Measurements from ENCODE around the gene SNRPB2. TPM values are rescaled to one million over a fixed set of nuclear protein-coding genes. Genes with fewer than 3 reads are reported as not detected.

Gene SNRPB2
- 38.9 TPM for total RNA-seq
- long read RNA-seq, transcript SNRPB2-202 (7 exons, 1,588 nt): major isoform, 5 of 14 reads
- long read RNA-seq, partial matches to known transcripts: 5 of 14 reads
- long read RNA-seq, other reads (novel, unspliced or antisense): 0 of 14 reads

DNA sequence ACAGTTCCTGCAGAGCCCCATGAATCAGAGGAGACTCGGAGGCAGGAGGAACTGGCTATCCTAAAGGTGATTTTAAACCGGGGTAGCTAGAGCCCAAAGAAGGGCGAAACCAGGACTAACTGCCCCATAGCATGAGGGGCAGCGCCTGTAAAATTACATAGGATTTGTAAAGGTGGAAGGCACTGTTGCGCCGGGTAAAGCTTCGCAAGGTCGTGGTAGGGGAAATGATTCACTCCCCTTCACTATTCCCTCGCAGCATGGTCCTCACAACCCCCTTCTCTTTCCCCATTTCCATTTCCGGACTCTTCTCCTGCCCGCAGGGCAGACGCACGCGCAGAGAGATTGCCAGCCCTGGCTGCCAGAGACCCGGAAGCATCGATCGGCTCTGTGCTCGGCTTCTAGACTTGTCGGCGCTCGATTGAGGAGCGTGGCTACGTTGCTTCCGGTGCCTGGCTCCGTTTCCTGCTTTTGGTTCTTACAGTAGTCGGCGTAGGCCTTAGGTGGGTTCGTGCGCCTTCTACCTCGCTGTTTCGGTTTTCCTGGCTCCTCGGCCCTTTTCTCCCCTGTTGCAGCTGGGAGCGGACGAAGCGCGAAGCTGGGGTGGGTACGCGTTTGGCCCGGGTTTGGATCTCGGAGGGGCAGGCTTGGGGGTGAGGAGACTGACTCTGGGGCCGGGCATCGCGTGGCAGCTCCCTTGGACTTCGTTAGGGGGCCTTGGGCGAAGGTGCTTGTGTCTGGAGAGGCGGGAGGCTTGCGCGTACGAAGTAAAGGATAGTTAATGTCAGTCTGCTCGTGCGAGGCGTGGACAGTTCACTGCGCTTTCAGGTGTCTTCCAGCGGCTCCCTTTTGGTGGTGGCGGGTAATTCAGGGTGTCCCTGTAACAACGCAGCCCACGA lies at the start of gene SNRPB2:
TSS of gene SNRPB2 (plus strand) at position 462 of the 896 bp plus-strand sequence. CDS start 1,677 bp downstream, outside the sequence.
- peak; percentile 96 for DNase-seq (ENCODE audit: low spot score)

DNA sequence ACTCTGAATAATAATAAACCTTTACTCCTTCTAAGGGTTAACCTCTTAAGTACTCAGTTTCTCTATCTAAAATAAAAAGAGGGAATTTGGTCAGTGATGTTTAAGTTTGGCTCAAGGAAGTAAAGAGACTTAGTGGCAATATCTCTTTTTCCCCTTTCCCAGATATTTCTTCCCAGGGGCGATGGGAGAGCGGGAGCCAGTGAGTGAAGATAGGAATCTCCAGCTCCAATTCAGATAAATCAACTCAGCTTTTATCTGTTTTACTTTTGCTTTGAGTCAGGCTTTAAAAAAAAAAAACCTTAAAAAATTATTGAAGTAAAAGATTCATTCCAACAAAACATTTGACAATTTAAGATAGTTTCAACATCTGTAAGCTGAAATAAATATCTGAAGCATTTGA lies 45.4 kb upstream of the SNRPB2 start:
- no peak for DNase-seq (ENCODE audit: low spot score)

DNA sequence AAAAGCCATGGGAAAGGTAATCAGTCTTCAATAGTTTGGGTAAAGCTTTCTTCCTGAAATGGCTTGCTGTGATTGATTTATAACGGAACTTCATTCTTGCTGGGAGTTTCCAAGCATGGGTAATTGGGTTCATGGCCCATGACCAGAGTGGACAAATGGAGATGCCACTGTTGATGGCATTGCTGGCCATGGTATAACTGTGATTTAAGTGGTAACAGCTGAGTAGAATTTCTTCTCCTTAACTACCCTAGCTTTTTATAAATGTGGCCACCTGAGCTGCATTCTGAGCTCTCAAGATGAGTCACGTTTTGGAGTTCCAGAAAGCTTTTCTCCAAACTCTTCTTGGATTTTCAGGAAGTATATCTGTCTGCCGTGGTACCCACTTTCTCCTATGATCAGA lies 39.9 kb upstream of the SNRPB2 start:
- no peak for DNase-seq (ENCODE audit: low spot score)

DNA sequence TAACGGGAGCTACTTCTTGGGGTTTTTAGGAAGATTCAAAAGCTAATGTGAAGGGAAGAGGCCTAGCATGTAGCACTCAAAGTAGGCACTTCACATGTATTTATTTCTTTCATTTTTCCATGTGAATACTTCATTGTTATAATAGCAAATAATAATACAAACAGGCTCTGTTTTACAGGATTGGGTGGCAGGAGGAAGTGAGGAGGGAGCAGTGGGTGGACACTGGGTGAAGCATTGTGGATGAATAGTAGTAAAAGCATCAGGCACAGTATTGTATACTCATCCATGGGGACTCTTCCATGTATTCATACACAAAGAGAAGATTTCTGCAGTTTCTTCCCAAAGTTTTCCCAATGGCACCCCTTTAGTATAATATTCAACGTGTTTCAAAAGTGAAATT lies 38.4 kb upstream of the SNRPB2 start:
- DNase-seq (ENCODE audit: low spot score): no peak

DNA sequence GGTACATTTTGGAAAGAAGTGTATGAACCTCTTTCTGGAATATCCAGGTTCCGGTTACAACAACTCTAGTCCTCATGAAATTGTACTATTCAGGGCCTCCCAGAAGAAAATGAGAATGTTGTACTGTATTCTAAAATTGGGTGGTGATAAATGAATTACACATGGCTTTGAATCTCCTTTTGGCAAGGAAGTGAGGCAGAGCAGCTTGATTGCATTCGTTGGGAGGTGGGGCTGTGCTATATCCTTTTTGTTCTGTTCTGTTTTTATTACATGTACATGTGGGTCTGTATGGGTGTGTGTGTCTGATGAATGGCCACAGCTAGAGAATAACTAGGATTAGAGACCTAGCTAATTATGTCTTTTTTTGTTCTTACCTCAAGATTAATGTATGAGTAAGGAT lies 37.8 kb upstream of the SNRPB2 start:
- DNase-seq (ENCODE audit: low spot score): no peak

DNA sequence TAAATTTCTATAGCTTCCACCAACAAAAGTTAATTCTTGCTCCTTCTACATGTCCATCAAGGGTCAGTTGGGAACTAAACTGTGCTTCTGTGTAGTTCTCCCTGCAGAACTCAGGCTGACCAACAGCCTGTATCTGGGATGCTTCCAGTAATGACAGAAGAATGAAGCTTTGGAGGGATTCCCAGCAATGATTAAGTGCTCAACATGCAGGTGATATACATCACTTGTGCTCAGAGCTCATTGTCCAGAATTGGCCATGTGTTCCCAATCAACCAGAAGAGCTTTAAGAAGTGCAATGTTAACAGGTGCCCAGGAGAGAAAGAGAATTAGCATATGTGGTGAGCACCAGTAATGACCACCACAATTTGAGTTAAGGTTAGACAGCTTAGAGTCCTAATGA lies 37.4 kb upstream of the SNRPB2 start:
- DNase-seq (ENCODE audit: low spot score): no peak

DNA sequence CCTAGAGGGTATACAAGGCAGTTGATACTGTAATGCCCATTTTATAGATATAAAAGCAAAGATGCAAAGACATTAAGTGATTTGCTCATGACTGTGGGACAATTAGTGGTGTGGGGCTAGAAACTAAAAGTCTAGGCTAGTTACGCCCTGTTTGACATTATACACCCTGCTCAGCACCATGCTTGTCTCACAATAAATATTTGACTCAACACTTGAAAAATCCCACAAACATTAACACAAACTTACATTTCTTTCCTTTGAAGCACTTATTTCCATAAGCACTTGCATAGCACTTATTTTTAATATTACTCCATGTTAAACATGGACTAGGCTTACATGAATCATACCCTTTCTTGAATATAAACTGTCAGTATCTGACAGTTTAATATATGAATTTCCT lies 36.5 kb upstream of the SNRPB2 start:
- no peak for DNase-seq (ENCODE audit: low spot score)

DNA sequence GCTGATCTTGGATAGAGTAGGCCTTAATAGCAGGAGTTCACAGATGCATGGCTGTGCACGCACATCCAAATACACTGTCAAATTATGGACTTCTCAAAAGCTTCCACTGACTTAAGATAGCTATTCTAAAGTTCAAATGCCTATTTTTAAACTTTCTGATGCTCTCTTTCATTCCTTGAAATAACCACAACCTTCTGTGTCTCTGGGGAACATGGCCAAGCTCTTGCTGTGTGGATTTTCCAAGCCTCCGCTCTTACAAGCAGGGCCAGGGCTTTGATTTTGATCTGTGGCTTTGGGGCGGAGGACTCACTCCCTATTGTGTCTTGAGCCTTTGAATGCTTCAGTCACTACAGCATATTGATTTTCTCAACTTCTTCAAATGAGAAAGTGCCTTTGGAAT lies 35.7 kb upstream of the SNRPB2 start:
- no peak for DNase-seq (ENCODE audit: low spot score)

DNA sequence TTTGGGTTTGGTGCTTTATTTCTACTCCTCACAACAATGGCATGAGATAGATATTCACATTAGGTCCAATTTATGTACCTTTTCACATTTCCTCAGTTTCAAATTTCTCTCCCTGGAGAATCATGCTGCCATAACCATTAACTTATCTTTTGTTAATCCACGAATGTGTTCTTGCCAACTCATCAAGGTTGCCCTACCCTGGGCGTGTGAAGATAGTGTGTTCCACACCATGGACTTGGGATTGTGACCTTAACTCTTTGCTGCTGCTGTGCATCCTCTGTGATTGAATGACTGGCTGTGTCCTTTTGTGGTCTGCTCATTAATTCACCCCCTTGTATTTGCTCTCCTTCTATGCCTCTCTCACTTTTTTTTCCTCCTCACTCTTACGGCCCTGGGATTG lies 34.2 kb upstream of the SNRPB2 start:
- no peak for DNase-seq (ENCODE audit: low spot score)

DNA sequence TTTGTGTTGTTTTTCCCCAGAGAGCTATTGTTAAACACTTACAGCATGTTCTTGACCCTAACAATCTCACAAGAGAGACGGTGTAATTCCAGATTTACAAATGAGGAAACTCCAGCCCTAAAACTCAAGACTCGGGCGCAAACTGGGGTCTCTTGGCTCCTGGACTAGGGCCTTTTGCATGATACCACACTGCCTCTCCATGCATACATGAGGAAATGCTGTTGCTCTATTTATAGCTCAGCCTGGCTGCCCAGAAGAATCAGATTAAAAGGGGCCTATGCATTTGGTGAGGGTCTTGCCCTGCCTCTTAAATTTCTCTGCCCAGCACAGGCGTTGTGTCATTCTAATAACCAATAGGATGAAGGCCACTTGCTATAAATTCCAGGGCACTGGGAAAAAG lies 30.5 kb upstream of the SNRPB2 start:
- no peak for DNase-seq (ENCODE audit: low spot score)

DNA sequence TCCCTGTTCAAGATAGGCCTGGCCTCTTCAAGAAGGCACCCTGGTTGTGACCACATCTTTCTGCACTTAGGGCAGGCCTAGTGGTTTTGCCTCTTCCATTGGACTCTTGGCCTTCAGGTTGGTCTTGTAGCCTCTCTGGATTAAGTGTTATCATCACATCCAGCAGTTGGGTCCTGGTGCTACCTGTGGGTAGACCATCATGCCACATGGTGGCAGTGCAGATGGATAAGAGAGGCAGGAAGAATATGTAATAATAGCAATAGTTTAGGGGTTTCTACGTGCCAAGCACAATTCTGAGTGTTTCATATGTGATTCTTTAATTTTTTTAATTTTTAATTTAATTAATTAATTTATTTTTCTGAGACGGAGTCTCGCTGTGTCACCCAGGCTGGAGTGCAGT lies 28.5 kb upstream of the SNRPB2 start:
- DNase-seq (ENCODE audit: low spot score): no peak

DNA sequence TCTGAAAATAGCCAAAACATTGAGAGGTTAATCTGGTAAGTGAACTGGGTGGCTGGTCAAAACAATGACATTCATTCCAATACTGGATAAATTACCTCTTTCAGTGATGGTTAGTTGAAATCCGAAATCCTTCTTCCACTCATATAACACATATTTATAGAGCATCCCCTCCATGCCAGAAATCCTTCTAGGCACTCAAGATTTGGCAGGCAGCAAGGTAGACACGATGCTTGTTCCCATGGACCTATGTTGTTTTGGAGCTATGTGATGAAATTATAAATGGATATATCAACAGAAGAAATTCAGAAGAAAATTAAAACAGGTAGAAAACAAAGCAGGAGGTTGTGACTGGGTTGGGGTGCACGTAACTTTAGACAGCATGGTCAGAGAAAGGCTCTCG lies 26.3 kb upstream of the SNRPB2 start:
- no peak for DNase-seq (ENCODE audit: low spot score)

DNA sequence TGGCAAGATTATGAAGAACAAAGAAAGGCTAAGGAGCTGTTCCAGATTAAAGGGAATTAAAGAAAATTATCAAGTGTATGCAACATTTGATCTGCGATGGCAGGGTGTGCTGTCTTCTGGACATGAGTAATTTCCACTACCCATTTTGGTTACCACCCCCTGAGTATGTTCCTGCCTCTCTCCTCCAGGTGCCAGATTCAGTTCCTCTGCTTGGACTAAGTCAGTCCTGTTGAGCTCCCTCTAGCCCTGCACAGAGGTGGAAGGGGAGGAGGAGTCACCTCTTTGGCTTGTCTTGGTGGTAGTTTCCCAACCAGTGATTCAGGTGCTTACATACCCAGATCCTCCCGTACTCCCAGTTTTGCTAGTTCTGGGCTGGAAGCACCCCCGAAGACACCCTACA lies 22.2 kb upstream of the SNRPB2 start:
- no peak for DNase-seq (ENCODE audit: low spot score)

DNA sequence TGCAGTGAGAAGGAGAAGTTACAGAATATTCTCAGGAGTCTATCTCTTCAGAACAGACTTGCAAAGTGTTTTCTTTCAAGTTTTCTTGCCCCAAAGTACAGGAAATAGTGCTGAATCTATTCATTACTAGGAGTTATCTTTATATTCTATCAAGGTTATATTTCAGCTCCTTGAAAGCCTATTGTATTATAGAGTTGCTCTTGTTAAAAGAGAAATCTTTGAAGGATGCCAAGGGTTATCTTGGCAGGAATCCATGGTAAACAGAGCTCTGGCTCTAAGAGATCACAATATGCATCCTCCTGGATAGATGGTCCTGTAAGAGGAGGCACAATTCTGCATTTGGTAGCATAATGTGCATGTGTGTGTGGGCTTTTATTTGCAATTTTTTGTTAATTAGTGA lies 21.2 kb upstream of the SNRPB2 start:
- no peak for DNase-seq (ENCODE audit: low spot score)

DNA sequence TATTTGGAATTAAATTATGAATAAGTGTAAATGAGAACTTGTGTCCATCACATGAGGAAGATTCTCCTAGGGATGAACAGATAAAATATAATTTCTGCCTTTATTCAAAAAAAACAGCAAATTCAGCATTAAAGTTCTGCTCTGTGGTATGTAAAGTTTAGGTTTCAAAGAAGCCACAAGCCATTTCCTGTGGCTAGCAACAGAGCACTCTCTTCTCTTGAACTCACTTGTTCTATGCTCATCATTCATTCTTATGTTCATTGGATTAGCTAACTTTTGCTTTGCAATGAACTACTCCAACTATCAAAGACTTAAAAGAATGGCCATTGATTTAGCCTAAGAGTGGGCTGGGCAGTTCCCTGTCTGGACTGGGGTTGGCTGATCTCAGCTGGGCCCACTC lies 20.8 kb upstream of the SNRPB2 start:
- DNase-seq (ENCODE audit: low spot score): no peak

DNA sequence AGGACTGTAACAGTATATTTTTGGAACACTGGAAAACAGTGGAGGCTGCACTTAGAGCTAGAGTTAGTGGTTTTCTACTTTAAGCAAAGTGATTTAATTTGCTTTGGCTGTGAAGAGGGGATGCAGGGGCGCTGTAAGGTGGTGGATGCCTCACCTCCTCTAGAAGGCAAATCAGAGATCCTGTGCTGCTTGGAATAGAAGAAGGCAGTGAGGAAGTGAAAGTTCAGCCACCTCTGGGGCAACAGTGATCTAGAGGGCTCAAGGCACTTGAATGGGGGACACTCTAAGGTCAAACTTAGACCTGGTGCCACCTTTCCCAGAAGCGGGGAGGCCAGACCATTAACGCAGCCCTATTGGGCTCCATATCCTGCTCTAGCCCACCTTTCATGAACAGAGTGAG lies 19.0 kb upstream of the SNRPB2 start:
- no peak for DNase-seq (ENCODE audit: low spot score)

DNA sequence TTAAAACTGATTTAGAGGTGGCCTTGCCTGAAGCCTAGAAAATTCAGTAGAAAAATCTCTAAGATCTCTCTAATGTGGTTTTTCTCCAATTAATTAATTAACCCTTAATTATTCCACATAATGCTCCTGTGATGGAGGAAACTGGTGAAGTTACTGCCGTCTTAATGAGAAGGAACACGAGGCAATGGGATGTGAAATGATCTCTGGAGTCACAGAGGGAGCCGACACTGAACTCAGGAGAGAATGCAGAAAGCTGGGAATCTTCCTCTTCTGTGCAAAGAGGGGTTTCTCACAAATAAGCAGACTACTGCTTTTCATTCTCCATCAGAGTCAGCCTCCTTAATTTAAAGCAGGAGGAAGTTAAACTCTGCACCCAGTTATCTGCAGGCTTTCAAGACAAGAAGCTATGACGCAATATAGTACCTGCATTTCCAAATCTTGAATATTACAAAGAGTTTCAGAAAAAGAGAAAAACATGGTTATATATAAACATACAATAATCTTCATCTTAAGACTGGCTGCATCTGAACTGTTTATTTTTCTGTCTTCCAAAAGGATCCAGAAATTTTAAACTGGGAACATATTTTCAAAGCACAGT lies 18.1 kb upstream of the SNRPB2 start:
- DNase-seq (ENCODE audit: low spot score): no peak

DNA sequence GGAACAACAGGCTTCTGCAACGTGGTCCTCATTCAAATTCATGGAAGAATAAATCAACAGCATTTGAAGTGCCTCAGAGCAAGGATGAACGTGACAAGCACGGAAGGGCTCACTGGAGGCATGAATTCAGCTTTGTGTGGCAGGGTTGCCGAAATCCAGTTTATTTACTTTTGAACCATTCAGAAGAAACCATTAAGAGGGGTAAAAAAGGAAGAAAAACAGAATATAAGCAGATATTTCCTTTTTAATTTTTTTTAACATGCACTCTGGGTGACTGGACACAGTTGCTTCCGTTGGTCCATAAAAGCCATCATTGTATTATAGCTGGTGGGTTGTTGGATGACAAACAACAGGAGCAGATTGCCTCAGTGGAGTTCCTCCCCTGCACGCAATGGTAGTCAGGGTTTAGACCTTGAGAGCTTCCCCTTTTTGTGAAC lies 17.3 kb upstream of the SNRPB2 start:
- DNase-seq (ENCODE audit: low spot score): no peak

DNA sequence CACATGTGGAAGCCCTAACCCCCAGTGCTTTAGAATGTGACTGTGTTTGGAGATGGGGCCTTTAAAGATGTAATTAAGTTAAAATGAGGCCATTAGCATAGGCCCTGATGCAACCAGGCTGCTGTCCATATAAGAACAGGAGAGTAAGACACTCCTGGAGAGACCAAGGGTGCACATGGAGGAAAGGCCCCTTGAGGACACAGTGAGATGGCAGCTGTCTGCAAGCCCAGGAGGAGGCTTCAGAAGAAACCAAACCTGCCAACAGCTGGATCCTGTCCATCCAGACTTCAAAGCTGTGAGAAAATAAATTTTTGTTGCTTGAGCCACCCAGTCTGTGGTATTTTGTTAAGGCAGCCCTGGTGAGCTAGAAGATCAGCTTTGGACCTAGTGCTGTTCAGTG lies 16.8 kb upstream of the SNRPB2 start:
- DNase-seq (ENCODE audit: low spot score): no peak

DNA sequence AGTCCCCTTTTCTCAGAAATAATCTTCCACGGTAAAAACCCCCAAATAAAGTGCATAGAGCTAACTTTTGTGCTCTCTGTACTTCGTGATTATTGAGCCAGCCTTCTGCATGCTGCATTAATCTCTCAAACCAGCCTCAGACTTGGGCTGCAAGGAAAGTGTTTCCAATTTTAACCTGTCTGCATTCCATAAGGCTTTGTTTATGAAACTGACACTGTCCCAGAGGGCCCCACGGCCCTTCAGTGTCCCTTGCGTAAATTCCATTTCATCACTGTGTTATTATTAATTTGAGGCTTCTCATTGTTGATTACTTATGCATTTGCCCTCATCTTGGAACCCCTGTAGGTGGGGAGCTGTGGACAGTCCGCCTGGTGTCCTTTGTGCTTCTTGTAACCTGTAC lies 15.6 kb upstream of the SNRPB2 start:
- no peak for DNase-seq (ENCODE audit: low spot score)

DNA sequence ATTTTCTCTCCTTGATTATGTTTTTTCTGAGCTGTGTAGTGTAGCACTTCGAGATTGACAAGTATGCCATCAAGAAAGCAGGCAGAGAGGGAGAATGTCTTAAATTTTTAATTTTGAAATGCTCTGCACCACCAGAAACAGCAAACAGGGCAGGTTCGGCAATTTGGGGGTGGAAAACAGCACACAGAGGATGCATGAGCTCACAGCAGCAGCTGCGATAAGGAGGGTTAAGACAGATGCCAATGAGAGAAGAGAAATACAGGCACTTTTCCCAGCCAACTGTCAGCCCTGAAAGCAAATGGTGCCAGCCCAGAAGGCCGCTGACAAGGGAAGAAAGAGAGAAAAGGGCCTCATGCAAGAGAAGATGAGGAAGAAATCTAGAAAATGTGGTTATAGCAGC lies 15.1 kb upstream of the SNRPB2 start:
- DNase-seq (ENCODE audit: low spot score): no peak

DNA sequence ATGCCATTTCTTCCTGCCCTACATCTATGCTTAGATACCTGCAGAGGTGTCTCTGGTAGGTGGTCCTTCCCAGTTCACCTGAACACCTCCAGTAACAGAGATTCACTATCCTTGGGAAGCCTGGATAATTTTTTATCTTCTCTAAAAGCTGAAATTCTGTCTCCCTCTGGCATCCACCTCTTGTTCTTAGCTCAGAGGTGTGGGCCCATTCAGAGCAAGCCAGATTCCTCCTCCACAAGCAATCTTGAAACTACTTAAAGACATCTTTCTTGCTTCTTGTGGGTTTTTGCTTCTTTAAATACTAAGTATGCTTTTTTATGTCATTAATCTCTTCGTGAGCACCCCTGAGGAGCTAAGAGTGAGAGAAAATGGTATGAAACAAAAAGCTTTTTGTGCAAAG lies 10.4 kb upstream of the SNRPB2 start:
- no peak for DNase-seq (ENCODE audit: low spot score)

DNA sequence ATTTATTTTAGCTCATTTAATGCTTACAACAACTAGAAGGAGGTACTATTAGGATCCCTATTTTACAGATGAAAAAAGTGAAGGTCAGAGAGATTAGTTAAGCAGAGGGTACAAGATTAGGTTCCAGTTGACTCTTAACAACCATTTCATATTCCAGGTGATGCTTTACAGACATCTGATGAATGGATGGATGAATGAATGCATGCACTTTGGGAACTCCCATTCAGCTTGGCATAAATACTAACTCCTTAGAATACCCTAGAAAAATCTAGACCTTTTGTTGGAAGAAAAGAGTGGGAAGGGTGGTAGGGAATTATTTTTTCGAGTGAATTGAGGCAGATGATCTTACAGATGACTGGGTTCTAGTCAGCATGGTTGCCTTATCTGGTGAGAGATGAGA lies 746 bp upstream of the SNRPB2 start:
- DNase-seq (ENCODE audit: low spot score): no peak

Measured in mesenteric fat pad (tissue), 1 donor.